Stimulated activated memory B cell treated with anti-CD40 and anti-IgM and Interleukin-4, amounts not matched to agents 10 μg/mL and 1 μg/mL and 100 μg/mL, for 72 hours (primary cell): ENCODE data around the gene LPP.

Experiments
- ATAC-seq: fragments of 150-1000 bp; cut with Tn5 transposase; 2 replicates; pipeline ENCODE4 v1.10.0; 2021
- H3K27ac Mint-ChIP-seq: one replicate; pipeline ENCODE4 v1.8.0; 2022; ENCODE audit warnings: mild to moderate bottlenecking, mixed read lengths
- H3K27me3 Mint-ChIP-seq: one replicate; pipeline ENCODE4 v1.8.0; 2022; ENCODE audit warnings: mixed read lengths
- H3K36me3 Mint-ChIP-seq: one replicate; pipeline ENCODE4 v1.8.0; 2022; ENCODE audit warnings: mixed read lengths
- H3K4me1 Mint-ChIP-seq: one replicate; pipeline ENCODE4 v1.8.0; 2022; ENCODE audit warnings: mixed read lengths
- H3K4me3 Mint-ChIP-seq: one replicate; pipeline ENCODE4 v1.8.0; 2022; ENCODE audit warnings: mild to moderate bottlenecking, moderate library complexity, mixed read lengths
- H3K9me3 Mint-ChIP-seq: one replicate; pipeline ENCODE4 v1.8.0; 2022; ENCODE audit warnings: mixed read lengths

Gene LPP

GRCh38 chr3:188264226-188265207 lies 110.6 kb downstream of the LPP start:
- H3K27me3 Mint-ChIP-seq: no peaks in the 10 kb centered on the region
- no peak overlapping the region for H3K27ac Mint-ChIP-seq
- ATAC-seq: no peak
- peaks cover 5% of the 10 kb centered on the region for H3K4me1 Mint-ChIP-seq
- H3K9me3 Mint-ChIP-seq: no peaks in the 10 kb centered on the region
- H3K4me3 Mint-ChIP-seq: no peak overlapping the region
- H3K36me3 Mint-ChIP-seq: peaks cover 7% of the 10 kb centered on the region

DNA sequence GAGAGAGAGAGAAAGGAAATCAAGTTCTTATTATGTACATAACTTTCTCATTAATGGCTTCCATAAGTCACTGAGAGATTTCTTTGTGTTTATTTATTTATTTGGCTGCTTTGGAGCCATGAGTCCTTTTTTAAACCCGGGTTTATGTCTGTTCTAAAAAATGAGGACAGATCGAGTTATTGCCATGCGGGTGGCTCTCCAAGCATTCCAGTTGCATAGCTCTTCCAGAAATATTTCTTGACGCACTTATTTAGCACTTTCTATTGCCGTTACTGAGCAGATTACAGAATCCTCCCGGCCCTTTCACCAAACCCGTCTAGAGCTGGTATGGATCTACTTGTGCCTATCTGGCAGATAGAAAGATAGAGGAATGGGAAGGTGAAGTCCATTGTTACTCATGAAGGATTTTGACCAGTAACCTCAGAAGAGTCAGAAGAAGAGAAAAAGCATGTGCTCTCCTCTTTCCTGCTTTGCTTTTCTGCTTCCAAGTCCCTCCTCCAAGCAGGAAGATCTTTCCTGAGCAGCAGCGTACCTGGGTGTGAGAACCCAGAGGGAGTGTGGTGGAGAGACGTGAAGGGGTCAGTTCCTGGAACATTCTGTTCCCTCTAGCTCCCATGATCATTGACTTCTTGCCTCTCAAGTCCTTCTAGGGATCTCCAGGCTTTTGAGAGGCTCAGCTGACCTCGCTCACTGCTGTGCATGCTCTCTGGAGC lies 112.8 kb downstream of the LPP start:
- H3K36me3 Mint-ChIP-seq: peaks cover 8% of the 10 kb centered on the region
- H3K27ac Mint-ChIP-seq: no peak overlapping the region
- no peaks in the 10 kb centered on the region for H3K9me3 Mint-ChIP-seq
- no peak overlapping the region for H3K4me3 Mint-ChIP-seq
- H3K4me1 Mint-ChIP-seq: peaks cover 24% of the 10 kb centered on the region
- ATAC-seq: no peak
- H3K27me3 Mint-ChIP-seq: no peaks in the 10 kb centered on the region

GRCh38 chr3:188267790-188268335 lies 113.9 kb downstream of the LPP start:
- Mint-ChIP-seq H3K36me3 (peaks cover 14% of the 10 kb centered on the region), H3K9me3 (no peaks in the 10 kb centered on the region), H3K4me1 (peaks cover 33% of the 10 kb centered on the region), H3K27me3 (no peaks in the 10 kb centered on the region), H3K4me3 (no peak overlapping the region), H3K27ac (no peak overlapping the region)
- ATAC-seq: no peak

DNA sequence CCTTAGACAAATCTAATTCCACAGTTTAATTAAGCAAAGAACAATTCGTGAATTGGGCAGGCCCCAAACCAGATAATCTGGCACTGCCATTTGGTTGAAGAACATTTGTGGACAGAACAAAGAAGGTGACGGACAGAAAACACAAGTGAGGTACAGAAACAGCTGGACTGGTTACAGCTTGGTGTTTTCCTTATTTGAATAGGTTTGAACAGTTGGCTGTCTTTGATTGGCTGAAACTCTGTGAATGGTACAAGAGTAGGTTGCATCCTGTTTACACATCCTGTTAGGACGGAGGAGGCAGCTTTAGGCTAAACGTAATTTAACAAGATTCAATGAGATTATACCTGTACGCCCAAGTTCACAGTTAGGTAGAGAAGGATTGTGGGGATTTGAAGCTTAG lies 114.4 kb downstream of the LPP start:
- H3K27ac Mint-ChIP-seq: no peak overlapping the region
- no peaks in the 10 kb centered on the region for H3K9me3 Mint-ChIP-seq
- H3K4me3 Mint-ChIP-seq: no peak overlapping the region
- no peaks in the 10 kb centered on the region for H3K27me3 Mint-ChIP-seq
- ATAC-seq: no peak
- peaks cover 33% of the 10 kb centered on the region for H3K4me1 Mint-ChIP-seq
- H3K36me3 Mint-ChIP-seq: peaks cover 17% of the 10 kb centered on the region

DNA sequence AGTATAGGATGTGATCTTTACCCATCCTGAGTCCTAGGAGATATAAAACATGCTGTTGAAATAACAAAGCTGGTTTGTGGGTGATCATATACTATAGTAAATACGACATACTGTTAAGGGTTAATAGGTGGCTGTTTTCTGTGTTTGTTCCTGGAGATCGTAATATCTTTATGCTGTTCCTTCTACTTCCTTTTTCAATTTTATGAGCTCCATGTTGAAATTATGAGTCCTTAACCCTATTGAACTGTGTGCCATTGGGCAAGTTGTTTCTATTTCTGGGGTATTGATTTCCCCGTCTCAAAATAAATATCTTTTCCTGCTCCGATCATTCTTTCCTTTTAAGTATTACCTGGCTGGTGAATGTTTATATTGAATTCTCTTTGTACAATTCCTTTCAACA lies 115.1 kb downstream of the LPP start:
- ATAC-seq: no peak

GRCh38 chr3:188270423-188270972 lies 116.5 kb downstream of the LPP start:
- peak; percentile 90 for ATAC-seq
- no peaks in the 10 kb centered on the region for H3K9me3 Mint-ChIP-seq
- H3K36me3 Mint-ChIP-seq: peaks cover 17% of the 10 kb centered on the region
- no peak overlapping the region for H3K4me3 Mint-ChIP-seq
- peak overlapping the region; percentile 61 for H3K27ac Mint-ChIP-seq
- H3K27me3 Mint-ChIP-seq: no peaks in the 10 kb centered on the region
- peaks cover 33% of the 10 kb centered on the region for H3K4me1 Mint-ChIP-seq

More for the DNA sequence above, 115.1 kb downstream of the LPP start:
- Mint-ChIP-seq H3K4me1 (peaks cover 33% of the 10 kb centered on the region), H3K27me3 (no peaks in the 10 kb centered on the region), H3K9me3 (no peaks in the 10 kb centered on the region), H3K4me3 (no peak overlapping the region), H3K27ac (no peak overlapping the region), H3K36me3 (peaks cover 17% of the 10 kb centered on the region)

- Mint-ChIP-seq H3K27ac (peak overlapping the region; percentile 61), H3K4me1 (peaks cover 36% of the 10 kb centered on the region), H3K27me3 (no peaks in the 10 kb centered on the region), H3K9me3 (no peaks in the 10 kb centered on the region), H3K36me3 (peaks cover 23% of the 10 kb centered on the region), H3K4me3 (peak overlapping the region; percentile 22)
- ATAC-seq: no peak
These were observed 117.4 kb downstream of the LPP start for GRCh38 chr3:188271226-188271914.

GRCh38 chr3:188272481-188273372 lies 118.8 kb downstream of the LPP start:
- H3K4me1 Mint-ChIP-seq: peaks cover 41% of the 10 kb centered on the region
- H3K36me3 Mint-ChIP-seq: peaks cover 29% of the 10 kb centered on the region
- H3K4me3 Mint-ChIP-seq: no peak overlapping the region
- no peaks in the 10 kb centered on the region for H3K9me3 Mint-ChIP-seq
- H3K27ac Mint-ChIP-seq: no peak overlapping the region
- ATAC-seq: no peak
- H3K27me3 Mint-ChIP-seq: no peaks in the 10 kb centered on the region

GRCh38 chr3:188274249-188274915 lies 120.4 kb downstream of the LPP start:
- ATAC-seq: no peak
- Mint-ChIP-seq H3K9me3 (no peaks in the 10 kb centered on the region), H3K27ac (no peak overlapping the region), H3K36me3 (peaks cover 38% of the 10 kb centered on the region), H3K27me3 (no peaks in the 10 kb centered on the region), H3K4me3 (no peak overlapping the region), H3K4me1 (peaks cover 45% of the 10 kb centered on the region)

DNA sequence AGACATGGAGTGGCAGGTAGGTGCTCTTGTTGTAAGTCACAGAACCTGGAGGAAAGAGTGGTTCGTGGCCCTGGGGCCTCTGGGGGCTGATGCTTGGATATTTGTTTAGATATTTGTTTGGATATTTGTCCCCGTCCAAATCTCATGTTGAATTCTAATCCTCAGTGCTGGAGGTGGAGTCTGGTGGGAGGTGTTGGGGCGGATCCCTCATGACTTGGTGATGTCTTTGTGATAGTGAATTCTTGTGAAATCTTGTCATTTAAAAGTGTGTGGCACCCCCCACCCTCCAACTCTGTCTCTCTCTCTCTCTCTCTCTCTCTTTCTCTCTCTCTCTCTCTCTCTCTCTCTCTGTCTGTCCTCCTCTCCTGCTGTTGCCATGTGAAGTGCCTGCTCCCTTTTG lies 122.4 kb downstream of the LPP start:
- Mint-ChIP-seq H3K27ac (peak overlapping the region; percentile 70), H3K36me3 (peaks cover 38% of the 10 kb centered on the region), H3K27me3 (no peaks in the 10 kb centered on the region), H3K4me1 (peaks cover 36% of the 10 kb centered on the region), H3K9me3 (no peaks in the 10 kb centered on the region), H3K4me3 (no peak overlapping the region)
- no peak for ATAC-seq

DNA sequence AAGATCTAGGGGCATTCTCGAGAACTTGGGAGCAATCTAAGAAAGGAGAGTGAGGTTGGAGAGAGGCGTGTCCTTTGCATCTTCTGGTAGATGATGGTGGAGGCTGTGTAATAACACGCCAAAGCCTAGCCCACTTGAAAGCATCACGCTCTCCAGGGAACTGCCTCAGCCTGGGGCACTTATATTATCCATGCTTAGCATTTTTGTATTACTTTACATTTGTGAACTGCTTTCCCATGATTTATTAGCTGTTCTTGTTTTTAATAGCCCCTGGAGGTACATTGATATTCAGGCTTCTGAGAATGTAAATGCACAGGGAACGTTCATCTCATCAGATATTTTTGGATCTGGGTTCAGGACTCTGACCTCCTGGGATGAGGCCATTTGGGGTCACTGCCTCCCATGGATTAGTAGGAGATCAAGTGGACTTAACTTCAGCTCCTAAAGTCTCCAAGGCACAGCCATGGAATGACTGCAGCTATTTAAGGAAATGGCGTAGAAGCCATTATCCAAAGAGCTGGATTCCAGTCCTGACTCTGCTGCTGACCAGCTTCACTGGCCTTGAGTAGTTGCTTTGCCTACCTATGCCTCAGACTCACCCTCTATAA lies 124.9 kb downstream of the LPP start:
- peaks cover 37% of the 10 kb centered on the region for H3K4me1 Mint-ChIP-seq
- H3K4me3 Mint-ChIP-seq: no peak overlapping the region
- no peaks in the 10 kb centered on the region for H3K27me3 Mint-ChIP-seq
- peak overlapping the region; percentile 26 for H3K27ac Mint-ChIP-seq
- peaks cover 21% of the 10 kb centered on the region for H3K36me3 Mint-ChIP-seq
- ATAC-seq: no peak
- no peaks in the 10 kb centered on the region for H3K9me3 Mint-ChIP-seq

- peaks cover 21% of the 10 kb centered on the region for H3K36me3 Mint-ChIP-seq
- H3K27me3 Mint-ChIP-seq: no peaks in the 10 kb centered on the region
- no peak overlapping the region for H3K27ac Mint-ChIP-seq
These were observed 125.8 kb downstream of the LPP start for GRCh38 chr3:188279502-188280335.

DNA sequence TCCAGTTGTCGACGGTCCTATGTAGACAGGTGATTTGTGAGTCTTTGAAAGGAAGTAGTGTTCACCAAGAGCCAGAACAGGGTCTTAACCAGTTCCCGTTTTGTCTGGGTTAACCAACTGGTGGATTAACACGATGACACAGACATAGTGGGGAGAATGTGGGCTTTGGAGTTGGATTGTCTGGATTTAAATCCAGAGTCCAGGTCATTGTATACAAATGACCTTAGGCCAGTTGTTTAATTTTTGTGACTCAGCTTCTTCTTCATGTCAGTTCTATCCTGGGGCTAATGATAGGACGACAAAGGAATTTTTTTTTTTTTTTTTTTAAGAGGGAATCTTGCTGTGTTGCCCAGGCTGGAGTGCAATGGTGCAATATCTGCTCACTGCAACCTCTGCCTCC lies 126.7 kb downstream of the LPP start:
- Mint-ChIP-seq H3K4me1 (peaks cover 55% of the 10 kb centered on the region), H3K9me3 (no peaks in the 10 kb centered on the region), H3K27ac (no peak overlapping the region), H3K36me3 (peaks cover 22% of the 10 kb centered on the region), H3K4me3 (no peak overlapping the region), H3K27me3 (no peaks in the 10 kb centered on the region)
- no peak for ATAC-seq

More at GRCh38 chr3:188279502-188280335, 125.8 kb downstream of the LPP start:
- peaks cover 46% of the 10 kb centered on the region for H3K4me1 Mint-ChIP-seq
- no peak overlapping the region for H3K4me3 Mint-ChIP-seq
- no peaks in the 10 kb centered on the region for H3K9me3 Mint-ChIP-seq
- ATAC-seq: no peak
